ENCODE data around the gene UGT2A2.

DNA sequence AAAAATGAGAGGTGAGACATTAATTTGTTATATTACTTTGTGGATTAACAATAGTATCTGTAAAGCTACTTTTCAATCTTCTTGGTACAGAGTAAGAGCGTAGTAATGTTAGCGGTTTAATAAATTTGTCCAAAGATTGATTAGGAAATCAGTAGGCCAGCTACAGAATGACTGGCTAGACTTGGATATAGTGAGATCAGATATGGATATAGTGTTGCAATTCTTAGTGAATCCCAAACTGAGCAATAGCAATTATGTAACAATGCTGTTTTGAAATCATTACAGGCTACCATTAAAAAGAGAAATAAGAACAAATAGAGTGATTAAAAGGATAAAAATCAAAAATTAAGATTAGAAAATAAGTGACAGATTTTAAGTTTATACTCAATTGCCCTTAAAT is 847 bp upstream of the UGT2A2 start:
- TF ChIP-seq, protein P1, sequence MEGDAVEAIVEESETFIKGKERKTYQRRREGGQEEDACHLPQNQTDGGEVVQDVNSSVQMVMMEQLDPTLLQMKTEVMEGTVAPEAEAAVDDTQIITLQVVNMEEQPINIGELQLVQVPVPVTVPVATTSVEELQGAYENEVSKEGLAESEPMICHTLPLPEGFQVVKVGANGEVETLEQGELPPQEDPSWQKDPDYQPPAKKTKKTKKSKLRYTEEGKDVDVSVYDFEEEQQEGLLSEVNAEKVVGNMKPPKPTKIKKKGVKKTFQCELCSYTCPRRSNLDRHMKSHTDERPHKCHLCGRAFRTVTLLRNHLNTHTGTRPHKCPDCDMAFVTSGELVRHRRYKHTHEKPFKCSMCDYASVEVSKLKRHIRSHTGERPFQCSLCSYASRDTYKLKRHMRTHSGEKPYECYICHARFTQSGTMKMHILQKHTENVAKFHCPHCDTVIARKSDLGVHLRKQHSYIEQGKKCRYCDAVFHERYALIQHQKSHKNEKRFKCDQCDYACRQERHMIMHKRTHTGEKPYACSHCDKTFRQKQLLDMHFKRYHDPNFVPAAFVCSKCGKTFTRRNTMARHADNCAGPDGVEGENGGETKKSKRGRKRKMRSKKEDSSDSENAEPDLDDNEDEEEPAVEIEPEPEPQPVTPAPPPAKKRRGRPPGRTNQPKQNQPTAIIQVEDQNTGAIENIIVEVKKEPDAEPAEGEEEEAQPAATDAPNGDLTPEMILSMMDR (conservative IDR thresholded peaks at IDR 0.05; ENCODE audit: low read depth in 2 of 2): no peak
- TF ChIP-seq EZH2 (IDR thresholded peaks at IDR 0.05; ENCODE audit: low read depth, unreplicated experiment) (no peak), EZH2phosphoT487 (IDR thresholded peaks at IDR 0.05; ENCODE audit: unreplicated experiment) (no peak), POLR2AphosphoS5 (IDR thresholded peaks at IDR 0.05; ENCODE audit: low read depth) (no peak), ZNF114 (CRISPR knock-in tag; IDR thresholded peaks at IDR 0.05) (no peak), JUNB (IDR thresholded peaks at IDR 0.05; ENCODE audit: unreplicated experiment) (no peak), STAT1 (IDR thresholded peaks at IDR 0.05; ENCODE audit: unreplicated experiment) (no peak)
- TF ChIP-seq, protein P2, sequence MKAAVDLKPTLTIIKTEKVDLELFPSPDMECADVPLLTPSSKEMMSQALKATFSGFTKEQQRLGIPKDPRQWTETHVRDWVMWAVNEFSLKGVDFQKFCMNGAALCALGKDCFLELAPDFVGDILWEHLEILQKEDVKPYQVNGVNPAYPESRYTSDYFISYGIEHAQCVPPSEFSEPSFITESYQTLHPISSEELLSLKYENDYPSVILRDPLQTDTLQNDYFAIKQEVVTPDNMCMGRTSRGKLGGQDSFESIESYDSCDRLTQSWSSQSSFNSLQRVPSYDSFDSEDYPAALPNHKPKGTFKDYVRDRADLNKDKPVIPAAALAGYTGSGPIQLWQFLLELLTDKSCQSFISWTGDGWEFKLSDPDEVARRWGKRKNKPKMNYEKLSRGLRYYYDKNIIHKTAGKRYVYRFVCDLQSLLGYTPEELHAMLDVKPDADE (IDR thresholded peaks at IDR 0.05): no peak
